Activated naive CD4-positive, alpha-beta T cell treated with anti-CD3 and anti-CD28 coated beads for 36 hours (primary cell): ENCODE results near the gene RNU5B-1. TPM values are rescaled to one million over a fixed set of nuclear protein-coding genes. Genes with fewer than 3 reads are reported as not detected.

ENCODE experiments used
- CTCF ChIA-PET: fragments of 350-600 bp; sonication (Branson Sonifier 250); formaldehyde crosslinking; loops from one replicate; lab custom pipeline; 2021; ENCODE audit warnings: antibody characterized with exemption; lab: Charles Lee
- DNase-seq: peaks from one replicate; pipeline ENCODE4 v3.0.0-alpha.2; 2020
- H3K27ac Mint-ChIP-seq: one replicate; pipeline ENCODE4 v1.8.0; 2021; ENCODE audit warnings: mild to moderate bottlenecking, mixed read lengths
- H3K27me3 Mint-ChIP-seq: one replicate; pipeline ENCODE4 v1.8.0; 2021; ENCODE audit warnings: low read depth, mixed read lengths
- H3K36me3 Mint-ChIP-seq: one replicate; pipeline ENCODE4 v1.8.0; 2021; ENCODE audit warnings: low read depth, mixed read lengths
- H3K4me1 Mint-ChIP-seq: one replicate; pipeline ENCODE4 v1.8.0; 2021; ENCODE audit warnings: low read depth, mixed read lengths
- H3K4me3 Mint-ChIP-seq: one replicate; pipeline ENCODE4 v1.8.0; 2021; ENCODE audit warnings: mild to moderate bottlenecking, moderate library complexity, mixed read lengths
- H3K9me3 Mint-ChIP-seq: one replicate; pipeline ENCODE4 v1.8.0; 2021; ENCODE audit warnings: mixed read lengths
- intact Hi-C: fragments of 100-400 bp; cut with micrococcal nuclease; formaldehyde crosslinking; loops from one replicate; pipeline ENCODE4 v1.15.1; 2023
- total RNA-seq, 2 experiments: library from RNA; stranded (reverse); gene quantifications; one replicate each; pipeline ENCODE4 v1.2.3, GENCODE V29; 2021

RNU5B-1 gene
- total RNA-seq, 2 experiments from 2014 or later: not detected

DNA sequence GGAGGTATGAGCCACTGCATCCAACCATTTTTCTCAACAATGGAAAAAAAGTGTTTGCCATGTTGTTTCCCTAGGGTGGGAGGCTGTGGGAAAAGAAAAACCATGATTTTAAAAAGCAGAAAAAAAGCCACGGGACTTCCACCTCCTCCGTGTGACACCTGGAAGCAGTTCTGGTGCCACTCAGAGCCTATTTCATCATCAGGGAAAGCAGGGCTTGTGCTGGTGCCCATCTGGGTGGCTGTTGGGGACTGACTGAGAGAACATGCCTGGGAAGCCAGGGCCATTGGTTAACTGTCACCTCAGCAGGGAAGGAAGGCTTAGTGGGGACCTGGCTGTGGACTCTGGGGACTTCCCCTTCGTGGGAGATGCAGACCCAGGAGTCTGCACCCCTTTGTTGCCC lies 7.3 kb downstream of the RNU5B-1 start:
- CTCF ChIA-PET: interaction anchor here (0.6 to 5.5 kb wide), 2 partner anchors 74 to 237 kb away, joined by 3 to 25 read pairs; no protein-coding TSS in a partner anchor
- intact Hi-C loops: no loop called here
- no peaks in the 10 kb centered on the region for H3K4me1 Mint-ChIP-seq

DNA sequence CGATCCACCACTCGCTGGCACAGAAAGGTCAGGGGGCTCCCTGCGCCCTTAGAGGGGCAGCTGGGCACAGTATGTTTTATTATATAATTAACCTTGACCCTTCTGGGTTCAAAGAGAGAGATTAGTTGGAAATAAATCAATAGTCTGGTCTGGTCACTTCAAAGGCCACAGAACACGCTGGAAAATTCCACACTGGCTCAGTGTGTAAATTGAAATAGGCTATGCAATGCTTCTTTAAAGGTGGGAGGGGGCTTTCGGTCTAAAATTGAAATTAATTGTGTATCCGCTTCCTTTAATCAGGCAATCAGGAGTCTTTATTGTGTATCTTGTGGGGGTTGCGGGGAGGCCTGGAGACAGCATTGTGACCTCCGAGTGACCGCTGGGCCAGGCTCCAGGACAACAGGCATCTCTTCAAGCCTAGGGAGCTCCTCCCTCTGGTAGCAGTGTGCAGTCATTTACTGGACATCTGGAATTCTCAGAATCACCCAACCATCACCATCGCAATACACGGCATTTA lies 8.0 kb downstream of the RNU5B-1 start:
- Mint-ChIP-seq H3K9me3 (no peaks in the 10 kb centered on the region), H3K27me3 (no peaks in the 10 kb centered on the region), H3K27ac (no peak overlapping the region), H3K36me3 (no peaks in the 10 kb centered on the region), H3K4me3 (no peak overlapping the region), H3K4me1 (no peaks in the 10 kb centered on the region)
- DNase-seq: no peak
- intact Hi-C loops: no loop called here
- CTCF ChIA-PET: interaction anchor here (5.5 kb wide), 1 partner anchor 73 kb away, joined by 25 read pairs; no protein-coding TSS in a partner anchor

More for the DNA sequence above, 7.3 kb downstream of the RNU5B-1 start:
- Mint-ChIP-seq H3K9me3 (no peaks in the 10 kb centered on the region), H3K27me3 (no peaks in the 10 kb centered on the region), H3K4me3 (no peak overlapping the region), H3K27ac (no peak overlapping the region), H3K36me3 (no peaks in the 10 kb centered on the region)
- DNase-seq: no peak

DNA sequence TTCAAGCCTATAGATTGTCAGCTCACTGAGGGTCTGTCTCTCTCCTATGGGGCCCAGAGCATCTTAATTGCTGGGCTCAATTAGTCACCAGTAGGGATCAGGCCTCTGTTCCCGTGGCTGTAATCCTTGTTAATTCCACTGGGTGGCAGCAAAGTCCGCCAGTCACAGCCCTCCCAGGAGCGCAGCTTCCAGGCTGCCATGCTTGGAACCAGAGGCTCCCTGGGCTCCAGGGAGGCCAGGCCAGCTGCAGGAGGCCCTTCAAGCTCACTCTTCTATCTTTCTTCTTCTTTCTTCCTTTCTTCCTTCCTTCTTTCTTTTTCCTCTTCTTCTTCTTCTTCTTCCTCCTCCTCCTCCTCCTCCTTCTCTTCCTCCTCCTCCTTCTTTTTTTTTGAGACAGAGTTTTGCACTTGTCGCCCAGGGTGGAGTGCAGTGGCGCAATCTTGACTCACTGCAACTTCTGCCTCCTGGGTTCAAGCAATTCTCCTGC lies 14.4 kb downstream of the RNU5B-1 start:
- H3K27ac Mint-ChIP-seq: no peak overlapping the region
- H3K27me3 Mint-ChIP-seq: no peaks in the 10 kb centered on the region
- no peak overlapping the region for H3K4me3 Mint-ChIP-seq
- DNase-seq: peak; percentile 91
- H3K4me1 Mint-ChIP-seq: no peaks in the 10 kb centered on the region
- H3K9me3 Mint-ChIP-seq: no peaks in the 10 kb centered on the region
- CTCF ChIA-PET: interaction anchor here (0.6 to 9.8 kb wide), 22 partner anchors 9 to 973 kb away, joined by 3 to 96 read pairs (median 4); partner anchors contain the start of genes IGDCC3 and RNU5B-1
- intact Hi-C loops: loop anchor here (1.0 to 5.0 kb wide), 2 partner anchors 66 to 83 kb away; no protein-coding TSS in a partner anchor
- no peaks in the 10 kb centered on the region for H3K36me3 Mint-ChIP-seq

DNA sequence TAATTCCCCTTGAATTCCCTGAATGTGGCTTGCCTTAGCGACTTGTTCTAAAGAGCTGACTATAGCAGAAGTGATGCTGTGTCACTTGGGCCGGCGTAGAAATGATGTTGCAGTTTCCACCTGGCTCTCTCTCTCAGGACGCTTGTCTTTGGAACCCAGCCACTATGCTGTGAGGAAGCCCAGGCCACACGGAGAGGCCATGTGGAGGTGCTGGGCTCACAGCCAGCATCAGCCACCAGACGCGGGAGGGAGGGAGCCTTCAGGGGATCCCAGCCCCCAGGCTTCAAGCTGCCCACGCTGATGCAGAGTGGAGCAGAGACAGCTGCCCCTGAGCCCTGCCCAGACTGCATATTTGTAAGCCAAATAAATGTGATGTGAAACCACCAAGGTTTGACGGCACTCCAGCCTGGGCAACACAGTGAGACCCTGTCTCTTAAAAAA lies 18.6 kb downstream of the RNU5B-1 start:
- DNase-seq: no peak
- no peaks in the 10 kb centered on the region for H3K36me3 Mint-ChIP-seq

DNA sequence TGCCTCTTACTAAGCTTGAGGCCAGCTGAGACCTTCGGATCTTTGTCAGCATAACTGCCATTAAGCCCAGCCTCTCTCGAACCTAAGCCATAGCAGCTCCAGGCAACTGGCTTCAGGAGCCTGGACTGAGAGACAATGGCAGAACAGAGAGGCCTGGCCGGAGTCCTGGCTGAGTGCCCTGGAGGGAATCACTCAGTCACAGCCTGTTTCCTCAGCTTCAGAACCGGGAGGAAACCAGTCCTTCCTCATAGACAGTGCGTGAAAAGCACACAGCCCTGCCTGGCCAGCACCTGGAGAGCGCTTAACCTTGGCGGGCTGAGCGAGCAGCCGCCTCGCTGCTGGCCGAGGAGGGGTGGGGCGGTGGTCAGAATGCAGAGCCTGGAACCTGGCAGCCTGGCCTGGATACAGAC lies 21.6 kb downstream of the RNU5B-1 start:
- CTCF ChIA-PET: interaction anchor here (0.6 to 9.8 kb wide), 2 partner anchors 59 to 1097 kb away, joined by 5 to 96 read pairs; no protein-coding TSS in a partner anchor

More for the DNA sequence above, 18.6 kb downstream of the RNU5B-1 start:
- Mint-ChIP-seq H3K27me3 (peaks cover 2% of the 10 kb centered on the region), H3K27ac (no peak overlapping the region), H3K4me1 (no peaks in the 10 kb centered on the region), H3K9me3 (no peaks in the 10 kb centered on the region), H3K4me3 (no peak overlapping the region)
- CTCF ChIA-PET: interaction anchor here (9.8 kb wide), 1 partner anchor 62 kb away, joined by 96 read pairs; no protein-coding TSS in a partner anchor
- intact Hi-C loops: no loop called here

DNA sequence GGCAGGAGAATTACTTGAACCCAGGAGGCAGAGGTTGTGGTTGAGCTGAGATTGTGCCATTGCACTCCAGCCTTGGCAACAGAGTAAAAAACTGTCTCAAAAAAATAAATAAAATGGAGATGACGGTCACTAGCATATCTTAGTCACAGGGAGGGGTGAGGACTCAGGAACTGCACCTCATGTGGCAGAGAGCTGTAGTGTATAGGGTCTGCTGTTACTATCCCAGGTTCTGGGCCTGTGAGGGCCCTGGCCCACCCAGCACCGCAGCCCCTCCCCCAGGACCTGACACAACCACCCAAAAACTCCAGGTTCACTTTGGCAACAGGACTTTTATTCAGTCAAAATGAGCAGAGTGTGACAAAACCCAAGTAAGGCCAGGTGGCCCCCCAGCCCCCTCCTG lies 22.3 kb downstream of the RNU5B-1 start:
- Mint-ChIP-seq H3K27me3 (peaks cover 2% of the 10 kb centered on the region), H3K4me1 (no peaks in the 10 kb centered on the region), H3K9me3 (no peaks in the 10 kb centered on the region), H3K4me3 (no peak overlapping the region), H3K36me3 (no peaks in the 10 kb centered on the region), H3K27ac (no peak overlapping the region)
- no peak for DNase-seq
- intact Hi-C loops: no loop called here
- CTCF ChIA-PET: interaction anchor here (9.8 kb wide), 1 partner anchor 58 kb away, joined by 96 read pairs; no protein-coding TSS in a partner anchor

More for the DNA sequence above, 21.6 kb downstream of the RNU5B-1 start:
- Mint-ChIP-seq H3K9me3 (no peaks in the 10 kb centered on the region), H3K36me3 (no peaks in the 10 kb centered on the region), H3K27me3 (peaks cover 2% of the 10 kb centered on the region), H3K4me1 (no peaks in the 10 kb centered on the region), H3K27ac (no peak overlapping the region), H3K4me3 (no peak overlapping the region)
- intact Hi-C loops: no loop called here
- no peak for DNase-seq

DNA sequence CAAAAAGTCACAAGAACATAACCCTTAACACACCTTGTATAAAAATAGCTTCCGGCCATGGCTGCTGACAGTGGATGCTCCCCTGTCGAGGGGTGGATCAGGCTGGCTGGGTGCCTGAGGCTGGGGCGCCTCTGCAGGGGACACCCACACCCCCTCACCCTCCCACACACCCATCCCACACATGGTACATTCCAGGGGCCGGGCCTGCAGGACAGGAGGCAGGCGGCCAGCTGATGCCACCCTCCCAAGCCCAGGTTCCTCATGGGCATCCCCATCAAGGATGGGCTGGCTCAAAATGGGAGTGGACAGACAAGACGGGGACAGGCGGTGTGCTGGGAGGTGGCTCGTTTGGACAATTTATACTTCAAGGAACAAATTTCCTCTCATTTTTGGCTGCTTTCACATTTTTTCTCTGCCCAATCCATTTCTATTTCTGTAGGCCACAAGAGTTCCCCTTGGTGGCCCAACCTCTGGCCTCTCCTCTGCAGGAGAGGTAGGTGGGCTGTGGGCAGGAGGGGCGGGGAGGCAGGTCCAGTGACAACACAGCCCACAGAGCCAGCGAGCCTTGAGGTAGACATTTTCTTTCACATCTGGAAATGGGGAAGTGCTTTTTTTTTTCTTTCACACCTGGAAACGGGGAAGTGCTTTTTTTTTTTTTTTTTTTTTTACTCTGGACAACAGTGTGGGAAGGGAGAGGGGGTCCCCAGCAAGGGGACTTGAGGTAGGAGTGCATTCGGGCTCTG lies 23.3 kb downstream of the RNU5B-1 start:
- DNase-seq: no peak
- no peak overlapping the region for H3K4me3 Mint-ChIP-seq
- H3K27ac Mint-ChIP-seq: no peak overlapping the region
- no peaks in the 10 kb centered on the region for H3K36me3 Mint-ChIP-seq
- CTCF ChIA-PET: interaction anchor here (0.6 to 0.8 kb wide), 2 partner anchors 9 to 57 kb away, joined by 3 read pairs; no protein-coding TSS in a partner anchor
- H3K9me3 Mint-ChIP-seq: no peaks in the 10 kb centered on the region
- H3K27me3 Mint-ChIP-seq: peaks cover 2% of the 10 kb centered on the region
- intact Hi-C loops: no loop called here
- no peaks in the 10 kb centered on the region for H3K4me1 Mint-ChIP-seq

DNA sequence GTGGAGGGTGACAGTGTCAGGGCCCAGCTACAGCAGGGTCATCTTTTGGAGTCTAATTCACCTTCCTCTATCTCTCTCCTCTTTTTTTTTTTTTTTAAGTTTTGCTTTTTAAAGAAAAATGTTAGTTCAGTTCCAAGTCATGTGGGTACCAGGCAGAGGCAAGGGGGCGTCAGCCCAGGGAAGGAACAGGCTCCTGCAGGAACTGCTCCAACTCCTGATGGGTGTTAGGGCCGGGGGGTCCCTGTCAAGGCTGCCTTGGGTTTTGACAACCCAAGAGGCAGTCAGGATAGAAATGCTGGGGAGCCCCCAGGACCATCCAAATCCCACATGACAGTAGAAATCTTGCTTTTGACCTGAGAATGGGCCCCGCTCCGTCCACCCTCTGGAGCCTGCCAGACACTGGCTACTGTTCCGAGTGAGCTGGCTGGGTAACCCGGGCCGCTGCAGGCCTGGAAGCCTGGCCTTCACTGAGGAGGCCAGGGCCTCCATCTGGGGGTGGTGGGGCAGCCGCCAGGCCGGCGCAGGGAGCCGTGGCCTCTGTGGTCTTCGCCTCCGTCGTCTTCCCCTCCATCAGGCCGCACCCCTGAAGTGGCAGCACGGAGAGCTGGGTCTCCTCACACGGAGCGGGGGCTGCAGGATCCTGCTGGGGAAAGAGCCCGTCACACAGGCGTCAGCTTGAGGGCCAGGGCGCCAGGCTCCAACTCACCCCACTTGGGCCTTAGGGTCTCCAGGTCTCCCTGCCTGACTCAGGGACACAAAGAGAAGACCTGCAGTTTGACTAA lies 24.2 kb downstream of the RNU5B-1 start:
- H3K4me1 Mint-ChIP-seq: no peaks in the 10 kb centered on the region
- DNase-seq: no peak
- no peaks in the 10 kb centered on the region for H3K9me3 Mint-ChIP-seq
- H3K27ac Mint-ChIP-seq: no peak overlapping the region
- no peaks in the 10 kb centered on the region for H3K36me3 Mint-ChIP-seq
- CTCF ChIA-PET: interaction anchor here (0.8 to 1.1 kb wide), 2 partner anchors 57 to 71 kb away, joined by 3 read pairs; no protein-coding TSS in a partner anchor
- intact Hi-C loops: no loop called here
- H3K4me3 Mint-ChIP-seq: no peak overlapping the region
- peaks cover 2% of the 10 kb centered on the region for H3K27me3 Mint-ChIP-seq

DNA sequence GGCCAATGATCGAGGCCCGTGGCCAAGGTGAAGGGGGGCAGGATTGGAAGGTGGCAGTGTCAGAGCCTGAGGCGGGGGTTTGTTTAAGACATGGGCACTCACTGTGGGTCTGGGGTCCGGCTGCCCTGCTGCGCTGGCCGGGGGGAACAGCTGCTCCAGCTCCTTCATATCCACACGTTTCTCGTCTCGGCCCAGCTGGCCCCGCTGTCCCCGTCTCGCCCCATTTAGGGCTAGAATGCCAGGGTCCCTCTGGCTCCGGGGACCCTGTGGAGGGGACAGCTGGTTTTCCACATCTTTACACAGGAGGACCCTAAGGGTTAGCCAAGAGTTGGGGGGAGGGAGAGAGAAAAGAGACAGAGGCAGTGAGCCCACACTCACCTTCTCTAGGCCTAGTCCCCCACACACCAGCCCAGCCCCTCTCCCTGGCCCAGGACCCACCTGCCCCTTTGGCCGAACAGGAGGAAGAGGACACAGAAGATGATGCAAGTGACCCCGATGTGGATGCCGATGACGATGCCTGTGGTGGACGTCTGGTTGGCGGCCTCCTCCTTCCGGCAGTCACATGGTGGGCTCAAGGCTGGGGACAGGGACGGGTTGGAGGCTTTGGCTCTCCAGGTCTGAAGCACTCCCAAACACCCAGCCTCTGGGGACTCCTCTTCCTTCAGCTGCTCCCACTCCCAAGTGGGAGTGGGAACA lies 25.0 kb downstream of the RNU5B-1 start:
- Mint-ChIP-seq H3K36me3 (no peaks in the 10 kb centered on the region), H3K27me3 (peaks cover 2% of the 10 kb centered on the region), H3K27ac (no peak overlapping the region), H3K4me1 (no peaks in the 10 kb centered on the region), H3K4me3 (no peak overlapping the region), H3K9me3 (no peaks in the 10 kb centered on the region)
- no peak for DNase-seq
- CTCF ChIA-PET: interaction anchor here (1.1 kb wide), 1 partner anchor 71 kb away, joined by 3 read pairs; no protein-coding TSS in a partner anchor
- intact Hi-C loops: no loop called here

DNA sequence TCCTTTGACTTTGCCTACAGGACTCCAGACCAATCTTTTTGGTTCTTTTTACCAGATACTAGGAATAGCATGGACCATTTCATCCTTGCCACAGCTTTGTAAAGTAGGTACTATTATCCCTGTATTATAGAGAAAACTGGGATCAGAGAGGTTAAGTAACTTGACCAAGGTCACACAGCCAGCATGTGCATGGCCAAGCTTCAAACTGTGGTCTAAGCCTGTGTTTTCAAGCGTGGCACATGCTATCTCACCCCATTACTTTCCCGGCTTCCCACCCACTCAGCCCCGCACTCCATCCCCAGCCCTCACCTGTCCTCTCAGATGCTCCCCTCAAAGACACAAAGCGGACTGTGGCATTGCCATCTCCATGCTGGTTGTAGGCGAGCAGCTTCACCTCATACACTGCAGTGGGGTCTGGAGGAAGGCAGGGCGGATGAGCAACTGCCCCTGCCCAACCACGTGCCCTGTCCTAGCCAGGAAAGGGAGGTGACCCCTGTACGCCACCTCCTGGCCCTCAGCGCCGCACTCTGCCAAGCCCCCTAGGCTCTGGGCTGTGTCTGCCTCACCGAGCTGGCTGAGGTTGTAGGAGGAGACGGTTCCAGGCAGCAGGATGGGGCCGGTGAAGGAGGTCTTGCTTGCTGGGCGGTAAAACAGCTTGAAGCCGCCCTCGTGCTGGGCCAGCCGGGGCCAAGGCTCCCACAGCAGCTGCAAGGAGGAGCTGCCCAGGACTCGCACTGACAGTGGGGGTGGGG lies 25.7 kb downstream of the RNU5B-1 start:
- H3K4me1 Mint-ChIP-seq: no peaks in the 10 kb centered on the region
- DNase-seq: no peak
- H3K4me3 Mint-ChIP-seq: no peak overlapping the region
- no peak overlapping the region for H3K27ac Mint-ChIP-seq
- H3K36me3 Mint-ChIP-seq: no peaks in the 10 kb centered on the region
- intact Hi-C loops: no loop called here
- CTCF ChIA-PET: no interaction called here
- peaks cover 2% of the 10 kb centered on the region for H3K27me3 Mint-ChIP-seq
- no peaks in the 10 kb centered on the region for H3K9me3 Mint-ChIP-seq
